ENCODE data around the gene SGK2. TPM values are rescaled to one million over a fixed set of nuclear protein-coding genes. Genes with fewer than 3 reads are reported as not detected.

The SGK2 gene
- total and polyA plus RNA-seq, 9 of the 15 experiments (the other 6 are each of a cell fraction or from before 2014, with no cell fraction given): 0.07 to 0.31 (median 0.15) TPM; not detected in 2

GRCh38 chr20:43590392-43591303, 31.8 kb downstream of the SGK2 start, which contains the start of gene IFT52 (continued):
- peak; percentile 83 for TF ChIP-seq ATF3 (IDR thresholded peaks at IDR 0.05)
- TF ChIP-seq ATF3 (CRISPR knock-in tag; conservative IDR thresholded peaks at IDR 0.05): no peak
- peak in 1 of 2 experiments; percentile 77; a peak in 2 of 4 replicates for TF ChIP-seq KDM1A (IDR thresholded peaks at IDR 0.05)
- TF ChIP-seq GATAD2B (IDR thresholded peaks at IDR 0.05; ENCODE audit: borderline replicate concordance): no peak
- TF ChIP-seq TOE1 (IDR thresholded peaks at IDR 0.05; ENCODE audit: borderline replicate concordance): peak; percentile 97
- no peak for TF ChIP-seq TOE1 (CRISPR knock-in tag; IDR thresholded peaks at IDR 0.05; ENCODE audit: borderline replicate concordance, low read depth)
- peak; percentile 58; the same call in 1 of the 2 replicates for TF ChIP-seq POLR2H (tag; IDR thresholded peaks at IDR 0.05; ENCODE audit: low read depth)
- TF ChIP-seq ELF4 (CRISPR knock-in tag; IDR thresholded peaks at IDR 0.05): peak; percentile 17; the same call in 1 of the 2 replicates
- peak; percentile 67 for TF ChIP-seq POLR2G (IDR thresholded peaks at IDR 0.05; ENCODE audit: low read depth, low read length)
- peak; percentile 77; the same call in 1 of the 2 replicates for TF ChIP-seq RNF2 (IDR thresholded peaks at IDR 0.05)
- peak; percentile 80; the same call in 1 of the 2 replicates for TF ChIP-seq SMAD4 (CRISPR knock-in tag; conservative IDR thresholded peaks at IDR 0.05)
- TF ChIP-seq ASH1L (IDR thresholded peaks at IDR 0.05; ENCODE audit: borderline replicate concordance, low read depth, partially characterized antibody): peak; percentile 82
- TF ChIP-seq CGGBP1 (CRISPR knock-in tag; IDR thresholded peaks at IDR 0.05): no peak
- peak; percentile 85 for TF ChIP-seq SAP30 (IDR thresholded peaks at IDR 0.05; ENCODE audit: borderline replicate concordance, insufficient read depth, low read depth, low read length, poor library complexity, severe bottlenecking)
- peak; percentile 100 for TF ChIP-seq VEZF1 (CRISPR knock-in tag; IDR thresholded peaks at IDR 0.05)
- peak; percentile 4 for TF ChIP-seq HMGN3 (IDR thresholded peaks at IDR 0.05; ENCODE audit: borderline replicate concordance, extremely low read depth, insufficient read length, low read depth, low read length)
- TF ChIP-seq HBP1 (CRISPR knock-in tag; IDR thresholded peaks at IDR 0.05): no peak
- TF ChIP-seq FOXK2 (conservative IDR thresholded peaks at IDR 0.05 in 1 of 2, IDR thresholded peaks at IDR 0.05 in 1 of 2; ENCODE audit: low read depth in 2 of 2): peak in 1 of 2 experiments; percentile 100; a peak in 2 of 4 replicates
- TF ChIP-seq RFX5 (IDR thresholded peaks at IDR 0.05; ENCODE audit: low read depth, low read length): 0 out of 2 replicates have a peak, but pooled peaks have one; percentile 14

Measured in K562 (cell line).